ENCODE results near the gene SRSF3. TPM values are rescaled to one million over a fixed set of nuclear protein-coding genes. Genes with fewer than 3 reads are reported as not detected.

SRSF3 gene
- total and polyA plus RNA-seq, 9 of the 15 experiments (the other 6 are each of a cell fraction or from before 2014, with no cell fraction given) = 337 to 1,200 (median 518) TPM

DNA sequence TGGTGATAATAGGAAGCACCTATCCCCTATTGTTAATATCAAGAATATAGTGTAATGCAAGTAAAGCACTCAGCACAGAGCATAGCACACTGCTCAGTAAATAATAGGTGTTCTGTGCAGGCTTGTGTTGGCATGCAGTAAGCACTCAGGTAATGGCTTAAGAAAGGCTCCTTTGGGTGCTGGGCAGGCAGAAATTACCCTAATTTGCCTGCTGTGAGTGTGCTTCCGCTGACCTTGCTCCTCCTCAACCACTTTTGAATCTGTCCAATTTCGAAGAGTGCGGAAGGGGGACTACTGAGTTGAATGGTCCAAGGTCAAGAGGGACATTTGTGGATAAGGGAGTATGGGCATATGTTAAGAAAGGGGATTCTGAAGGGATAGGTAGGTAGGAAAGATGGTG is 15.4 kb downstream of the SRSF3 start:
- Histone ChIP-seq H3K9me3 (replicated peaks; ENCODE audit: control insufficient read depth, insufficient read depth, low read depth, low read length) (no peaks in the 10 kb centered on the region), H4K20me1 (replicated peaks; ENCODE audit: control insufficient read depth, insufficient read depth, low read length) (peaks cover 31% of the 10 kb centered on the region), H3K36me3 (ENCODE audit: control insufficient read depth, insufficient read depth, low read length) (peaks cover 75% of the 10 kb centered on the region), H3K4me3 (no peak overlapping the region), H3K27me3 (ENCODE audit: control insufficient read depth in 2 of 2, insufficient read depth in 2 of 2, low read length in 2 of 2) (no peaks in the 10 kb centered on the region), H2AFZ (ENCODE audit: low read depth, low read length) (no peak overlapping the region), H3K9me1 (ENCODE audit: control insufficient read depth, insufficient read depth, low read length) (no peaks in the 10 kb centered on the region), H3K27ac (ENCODE audit: extremely low read depth, low read depth, low read length) (no peak overlapping the region), H3K79me2 (ENCODE audit: control insufficient read depth, insufficient read depth, low read length) (peaks cover 15% of the 10 kb centered on the region), H3K4me2 (ENCODE audit: insufficient read depth, low read length) (no peak overlapping the region), H3K9ac (ENCODE audit: insufficient read depth in 1 of 2, low read depth in 2 of 2, low read length in 2 of 2) (no peak overlapping the region), H3K4me1 (replicated peaks in 1 of 2; ENCODE audit: control insufficient read depth in 2 of 2, insufficient read depth in 2 of 2, low read length in 2 of 2) (no peaks in the 10 kb centered on the region; a peak in 1 of 5 replicates)
- CTCF ChIA-PET (ENCODE audit: low intra/inter-chr PET ratio) = interaction anchor here (0.6 to 0.7 kb wide), 2 partner anchors 113 to 408 kb away, joined by 3 to 5 read pairs; no protein-coding TSS in a partner anchor
- FAIRE-seq (no peak), DNase-seq (ENCODE audit: extremely low read depth in 1 of 4, low spot score in 3 of 4) (no peak), ATAC-seq (peak; percentile 8)
- intact Hi-C loops (cut with micrococcal nuclease) (no loop called here), in situ Hi-C loops (cut with MboI) (no loop called here)
- 96% methylated on average over 3 of the region's 3 CpGs for WGBS (ENCODE audit: insufficient coverage, low coverage, missing lambda C conversion rate)
- BruUV-seq (replicated peaks) = no TSS peak
- POLR2A ChIA-PET = interaction anchor here (0.9 to 8.7 kb wide), 17 partner anchors 8 to 243 kb away, joined by 3 to 239 read pairs (median 4); partner anchors contain the start of genes CDKN1A and SRSF3
- peak; percentile 36 for TF ChIP-seq POLR2B (IDR thresholded peaks at IDR 0.05; ENCODE audit: low read depth, partially characterized antibody)
- TF ChIP-seq SUPT5H (IDR thresholded peaks at IDR 0.05) = peak; percentile 56; the same call in 1 of the 2 replicates
- TF ChIP-seq, protein P1, sequence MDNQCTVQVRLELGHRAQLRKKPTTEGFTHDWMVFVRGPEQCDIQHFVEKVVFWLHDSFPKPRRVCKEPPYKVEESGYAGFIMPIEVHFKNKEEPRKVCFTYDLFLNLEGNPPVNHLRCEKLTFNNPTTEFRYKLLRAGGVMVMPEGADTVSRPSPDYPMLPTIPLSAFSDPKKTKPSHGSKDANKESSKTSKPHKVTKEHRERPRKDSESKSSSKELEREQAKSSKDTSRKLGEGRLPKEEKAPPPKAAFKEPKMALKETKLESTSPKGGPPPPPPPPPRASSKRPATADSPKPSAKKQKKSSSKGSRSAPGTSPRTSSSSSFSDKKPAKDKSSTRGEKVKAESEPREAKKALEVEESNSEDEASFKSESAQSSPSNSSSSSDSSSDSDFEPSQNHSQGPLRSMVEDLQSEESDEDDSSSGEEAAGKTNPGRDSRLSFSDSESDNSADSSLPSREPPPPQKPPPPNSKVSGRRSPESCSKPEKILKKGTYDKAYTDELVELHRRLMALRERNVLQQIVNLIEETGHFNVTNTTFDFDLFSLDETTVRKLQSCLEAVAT (IDR thresholded peaks at IDR 0.05) = no peak
- peak; percentile 25; the same call in 1 of the 2 replicates for TF ChIP-seq POLR2H (tag; IDR thresholded peaks at IDR 0.05; ENCODE audit: low read depth)
- TF ChIP-seq FOXA3 (CRISPR knock-in tag; conservative IDR thresholded peaks at IDR 0.05 in 1 of 2, IDR thresholded peaks at IDR 0.05 in 1 of 2) = 0 out of 4 replicates have a peak, but pooled peaks of 1 of the 2 experiments have one; percentile 18
- TF ChIP-seq CBX5 (IDR thresholded peaks at IDR 0.05; ENCODE audit: borderline replicate concordance, low read depth) = no peak
- 0 out of 2 replicates have a peak, but pooled peaks have one; percentile 10 for TF ChIP-seq RBFOX2 (IDR thresholded peaks at IDR 0.05; ENCODE audit: low read depth, low read length)
- 0 out of 2 replicates have a peak, but pooled peaks have one; percentile 33 for TF ChIP-seq POLR2AphosphoS2 (IDR thresholded peaks at IDR 0.05; ENCODE audit: low read length)
- peak; percentile 6; the same call in 1 of the 2 replicates for TF ChIP-seq POLR2A (conservative IDR thresholded peaks at IDR 0.05)
